Mesenchymal stem cell (in vitro differentiated cells and primary cell): ENCODE data around the gene IRF4.

ENCODE experiments used
- DNase-seq: peaks from one replicate; pipeline ENCODE4 v3.0.0-alpha.2; 2013
- H2AFZ ChIP-seq: one replicate; pipeline ENCODE4 v1.6.1; 2013; ENCODE audit warnings: low read depth, mild to moderate bottlenecking, control low read depth, inconsistent platforms, low read length, moderate library complexity
- H2AK5ac ChIP-seq: 2 replicates; pipeline ENCODE4 v1.6.1; 2013; ENCODE audit warnings: low read length, moderate library complexity, mild to moderate bottlenecking, inconsistent platforms; ENCODE audit not compliant: severe bottlenecking
- H2BK120ac ChIP-seq: one replicate; pipeline ENCODE4 v1.6.1; 2013; ENCODE audit warnings: low read depth, mild to moderate bottlenecking, inconsistent platforms, low read length, moderate library complexity
- H2BK12ac ChIP-seq, 2 experiments: one replicate each; pipeline ENCODE4 v1.6.1; 2013; ENCODE audit warnings: inconsistent platforms in 2 of 2, low read length in 2 of 2, mild to moderate bottlenecking in 2 of 2, moderate library complexity in 2 of 2, control low read depth in 1 of 2
- H2BK15ac ChIP-seq: one replicate; pipeline ENCODE4 v1.6.1; 2013; ENCODE audit warnings: mild to moderate bottlenecking, low read depth, inconsistent platforms; ENCODE audit not compliant: poor library complexity, severe bottlenecking
- H2BK5ac ChIP-seq: 2 replicates; pipeline ENCODE4 v1.6.1; 2013; ENCODE audit warnings: low read depth, mild to moderate bottlenecking, low read length, control low read depth, inconsistent platforms; ENCODE audit not compliant: poor library complexity, severe bottlenecking
- H3K14ac ChIP-seq, 2 experiments: one replicate each; pipeline ENCODE4 v1.6.1; 2013; ENCODE audit warnings: inconsistent platforms in 2 of 2, low read length in 2 of 2, control low read depth in 1 of 2, mild to moderate bottlenecking in 1 of 2, moderate library complexity in 1 of 2
- H3K18ac ChIP-seq, 2 experiments: one replicate each; pipeline ENCODE4 v1.6.1; 2013; ENCODE audit warnings: inconsistent platforms in 2 of 2, low read length in 2 of 2, control low read depth in 1 of 2, low read depth in 1 of 2, mild to moderate bottlenecking in 1 of 2
- H3K23ac ChIP-seq, 2 experiments: one replicate each; pipeline ENCODE4 v1.6.1; 2013; ENCODE audit warnings: inconsistent platforms in 2 of 2, low read length in 2 of 2, mild to moderate bottlenecking in 2 of 2, moderate library complexity in 2 of 2, control low read depth in 1 of 2
- H3K27ac ChIP-seq: 2 replicates; pipeline ENCODE4 v1.5.1; 2013; ENCODE audit warnings: mild to moderate bottlenecking, moderate library complexity, low read length, control low read depth, inconsistent platforms; ENCODE audit not compliant: poor library complexity, severe bottlenecking
- H3K27me3 ChIP-seq, 2 experiments: 2 replicates each; pipeline versions ENCODE4 v1.6.1 to v1.7.0; 2013; ENCODE audit warnings: low read length in 2 of 2, mild to moderate bottlenecking in 2 of 2, moderate library complexity in 2 of 2, control low read depth in 1 of 2, inconsistent platforms in 1 of 2; ENCODE audit not compliant: control insufficient read depth in 1 of 2, insufficient read depth in 1 of 2
- H3K36me3 ChIP-seq, 2 experiments: 2 replicates each; pipeline versions ENCODE4 v1.6.1 to v1.7.0; 2013; ENCODE audit warnings: low read length in 2 of 2, control low read depth in 1 of 2, inconsistent platforms in 1 of 2, low read depth in 1 of 2, mild to moderate bottlenecking in 1 of 2; ENCODE audit not compliant: insufficient read depth in 2 of 2, control insufficient read depth in 1 of 2
- H3K4ac ChIP-seq, 2 experiments: one replicate each; pipeline ENCODE4 v1.6.1; 2013; ENCODE audit warnings: inconsistent platforms in 2 of 2, low read length in 2 of 2, mild to moderate bottlenecking in 2 of 2, moderate library complexity in 2 of 2, control low read depth in 1 of 2, low read depth in 1 of 2
- H3K4me1 ChIP-seq: 2 replicates; pipeline ENCODE4 v1.6.1; 2013; ENCODE audit warnings: low read depth, low read length, control low read depth; ENCODE audit not compliant: control insufficient read depth, insufficient read depth
- H3K4me2 ChIP-seq: 2 replicates; pipeline ENCODE4 v1.6.1; 2013; ENCODE audit warnings: low read length, mild to moderate bottlenecking, inconsistent platforms; ENCODE audit not compliant: poor library complexity, severe bottlenecking
- H3K4me3 ChIP-seq, 2 experiments: 2 replicates each; pipeline versions ENCODE4 v1.5.1 to v1.7.0; 2013; ENCODE audit warnings: low read length in 2 of 2, mild to moderate bottlenecking in 2 of 2, control low read depth in 1 of 2, low read depth in 1 of 2; ENCODE audit not compliant: insufficient read depth in 1 of 2
- H3K79me1 ChIP-seq: replicated peaks from 2 replicates; pipeline ENCODE4 v1.6.1; 2013; ENCODE audit warnings: mild to moderate bottlenecking, control low read depth, low read length, inconsistent platforms; ENCODE audit not compliant: poor library complexity, severe bottlenecking
- H3K9ac ChIP-seq: 2 replicates; pipeline ENCODE4 v1.7.0; 2013; ENCODE audit warnings: mild to moderate bottlenecking, low read length, moderate library complexity
- H3K9me3 ChIP-seq: 2 replicates; pipeline ENCODE4 v1.7.0; 2013; ENCODE audit warnings: mild to moderate bottlenecking, low read length; ENCODE audit not compliant: control insufficient read depth
- H4K8ac ChIP-seq: one replicate; pipeline ENCODE4 v1.6.1; 2013; ENCODE audit warnings: inconsistent platforms, mild to moderate bottlenecking, low read length, moderate library complexity
- H4K91ac ChIP-seq: one replicate; pipeline ENCODE4 v1.6.1; 2013; ENCODE audit warnings: mild to moderate bottlenecking, low read length, inconsistent platforms
- WGBS: methylation state at CpG from one replicate; pipeline ENCODE4 v1.1.7; 2013; ENCODE audit warnings: mixed read lengths; 5-methylcytosine and 5-hydroxymethylcytosine counted together

Gene IRF4

GRCh38 chr6:431504-431903, 40.0 kb downstream of the IRF4 start:
- H2BK120ac ChIP-seq: no peak overlapping the region
- 94% methylated on average over 10 of the region's 10 CpGs for WGBS

GRCh38 chr6:431986-432385, 40.4 kb downstream of the IRF4 start:
- Histone ChIP-seq H3K9ac (no peak overlapping the region), H3K36me3 (no peaks in the 10 kb centered on the region), H2BK15ac (no peak overlapping the region), H3K23ac (no peak overlapping the region), H4K91ac (no peak overlapping the region), H2BK12ac (no peak overlapping the region), H3K4me2 (no peak overlapping the region), H3K27me3 (peaks cover 0 to 6% of the 10 kb centered on the region in 2 experiments), H3K4me1 (peaks cover 12% of the 10 kb centered on the region), H2BK120ac (no peak overlapping the region), H4K8ac (no peak overlapping the region), H3K4ac (no peak overlapping the region), H2AFZ (no peak overlapping the region), H3K4me3 (no peak overlapping the region), H3K14ac (no peak overlapping the region), H3K79me1 (no peaks in the 10 kb centered on the region), H2BK5ac (no peak overlapping the region), H3K18ac (no peak overlapping the region), H3K9me3 (no peaks in the 10 kb centered on the region), H2AK5ac (no peak overlapping the region), H3K27ac (no peak overlapping the region)
- 64% methylated on average over 6 of the region's 6 CpGs for WGBS
- no peak for DNase-seq

More at GRCh38 chr6:431504-431903, 40.0 kb downstream of the IRF4 start:
- H2BK12ac ChIP-seq: no peak overlapping the region
- H3K14ac ChIP-seq: no peak overlapping the region
- no peak overlapping the region for H3K9ac ChIP-seq
- H3K23ac ChIP-seq: no peak overlapping the region
- H3K4me3 ChIP-seq: no peak overlapping the region
- no peak overlapping the region for H2BK5ac ChIP-seq
- H3K4me2 ChIP-seq: no peak overlapping the region
- no peak overlapping the region for H3K4ac ChIP-seq
- no peak overlapping the region for H3K27ac ChIP-seq
- H2AK5ac ChIP-seq: no peak overlapping the region
- H2AFZ ChIP-seq: no peak overlapping the region
- peaks cover 12% of the 10 kb centered on the region for H3K4me1 ChIP-seq
- H3K36me3 ChIP-seq: no peaks in the 10 kb centered on the region
- no peaks in the 10 kb centered on the region for H3K9me3 ChIP-seq
- no peak for DNase-seq
- H3K27me3 ChIP-seq: peaks cover 0 to 6% of the 10 kb centered on the region in 2 experiments
- H4K91ac ChIP-seq: no peak overlapping the region
- no peak overlapping the region for H3K18ac ChIP-seq
- no peak overlapping the region for H2BK15ac ChIP-seq
- H4K8ac ChIP-seq: no peak overlapping the region
- no peaks in the 10 kb centered on the region for H3K79me1 ChIP-seq

- Histone ChIP-seq H2BK15ac (no peak overlapping the region), H3K36me3 (no peaks in the 10 kb centered on the region), H2BK12ac (no peak overlapping the region), H3K9ac (no peak overlapping the region), H3K18ac (no peak overlapping the region), H2AK5ac (peak overlapping the region; percentile 44), H3K4me3 (no peak overlapping the region), H3K4me1 (peaks cover 10% of the 10 kb centered on the region), H2BK5ac (no peak overlapping the region), H3K4me2 (no peak overlapping the region), H3K27me3 (peaks cover 0 to 10% of the 10 kb centered on the region in 2 experiments), H3K27ac (no peak overlapping the region), H3K23ac (no peak overlapping the region), H3K9me3 (no peaks in the 10 kb centered on the region), H3K79me1 (no peaks in the 10 kb centered on the region), H4K91ac (no peak overlapping the region), H4K8ac (no peak overlapping the region), H2BK120ac (no peak overlapping the region), H3K4ac (no peak overlapping the region), H3K14ac (no peak overlapping the region), H2AFZ (no peak overlapping the region)
- no peak for DNase-seq
- WGBS: 88% methylated on average over 14 of the region's 14 CpGs
These were observed 42.6 kb downstream of the IRF4 start for GRCh38 chr6:434051-434705.

DNA sequence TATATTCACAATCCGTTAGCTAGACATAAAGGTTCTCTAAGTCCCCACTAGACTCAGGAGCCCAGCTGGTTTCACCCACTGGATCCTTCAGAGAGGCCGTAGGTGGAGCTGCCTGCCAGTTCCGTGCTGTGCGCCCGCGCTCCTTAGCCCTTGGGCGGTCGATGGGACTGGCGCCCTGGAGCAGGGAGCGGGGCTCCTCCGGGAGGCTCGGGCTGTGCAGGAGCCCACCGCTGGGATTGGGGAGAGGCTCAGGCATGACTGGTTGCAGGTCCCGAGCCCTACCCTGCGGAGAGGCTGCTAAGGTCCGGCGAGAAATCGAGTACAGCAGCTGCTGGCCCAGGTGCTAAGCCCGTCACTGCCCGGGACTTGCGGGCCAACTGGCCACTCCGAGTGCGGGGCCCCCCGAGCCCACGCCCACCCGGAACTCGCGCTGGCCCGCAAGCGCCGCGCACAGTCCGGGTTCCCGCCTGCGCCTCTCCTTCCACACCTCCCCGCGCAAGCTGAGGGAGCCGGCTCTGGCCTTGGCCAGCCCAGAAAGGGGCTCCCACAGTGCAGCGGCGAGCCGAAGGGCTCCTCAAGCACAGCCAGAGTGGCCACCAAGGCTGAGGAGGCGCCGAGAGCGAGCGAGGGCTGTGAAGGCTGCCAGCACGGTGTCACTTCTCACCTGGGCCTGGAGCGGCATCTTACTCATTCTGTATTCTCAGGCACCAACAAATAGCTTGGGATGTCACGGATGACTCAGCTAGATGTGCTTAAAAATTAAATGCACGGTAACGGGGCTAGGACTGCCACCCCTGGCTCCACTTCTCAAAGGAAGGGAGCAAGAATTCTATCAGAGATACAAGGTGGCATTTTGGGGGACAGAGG, 44.1 kb downstream of the IRF4 start:
- Histone ChIP-seq H2BK5ac (no peak overlapping the region), H4K91ac (no peak overlapping the region), H3K14ac (no peak overlapping the region), H2BK120ac (no peak overlapping the region), H3K4ac (no peak overlapping the region), H3K18ac (no peak overlapping the region), H3K27ac (no peak overlapping the region), H3K9me3 (no peaks in the 10 kb centered on the region), H3K79me1 (no peaks in the 10 kb centered on the region), H2BK15ac (no peak overlapping the region), H3K9ac (peak overlapping the region; percentile 84), H3K4me3 (peak overlapping the region in 1 of 2 experiments; percentile 12), H4K8ac (no peak overlapping the region), H3K23ac (no peak overlapping the region), H3K4me1 (peaks cover 10% of the 10 kb centered on the region), H3K36me3 (no peaks in the 10 kb centered on the region), H3K4me2 (no peak overlapping the region), H2AFZ (no peak overlapping the region), H3K27me3 (peaks cover 0 to 15% of the 10 kb centered on the region in 2 experiments), H2AK5ac (no peak overlapping the region), H2BK12ac (no peak overlapping the region)
- WGBS: 95% methylated on average over 50 of the region's 50 CpGs
- no peak for DNase-seq
